OCI-LY1 (cell line): ENCODE results near the gene DCC.

Experiments used
- H2AFZ ChIP-seq: fragments of 200-600 bp; sonication (generic), shearing (Covaris generic); 2 replicates; pipeline ENCODE4 v1.6.0; 2014; ENCODE audit warnings: antibody characterized with exemption, mild to moderate bottlenecking, low read length
- H3F3A ChIP-seq: fragments of 200-600 bp; sonication (generic), shearing (Covaris generic); 2 replicates; pipeline ENCODE4 v1.6.0; 2014; ENCODE audit warnings: mild to moderate bottlenecking, antibody characterized with exemption, low read length, moderate library complexity; ENCODE audit not compliant: insufficient read depth
- H3K27ac ChIP-seq: fragments of 200-600 bp; sonication (generic); 2 replicates; pipeline ENCODE4 v1.5.1; 2014; ENCODE audit warnings: low read length, mixed run types, mild to moderate bottlenecking, low read depth; ENCODE audit not compliant: poor library complexity, severe bottlenecking
- H3K27me3 ChIP-seq: fragments of 200-600 bp; sonication (generic); 2 replicates; pipeline ENCODE4 v1.6.0; 2014; ENCODE audit warnings: antibody characterized with exemption, mild to moderate bottlenecking, low read length, moderate library complexity; ENCODE audit not compliant: insufficient read depth
- H3K36me3 ChIP-seq: fragments of 200-600 bp; sonication (generic); 2 replicates; pipeline ENCODE4 v1.6.1; 2014; ENCODE audit warnings: mild to moderate bottlenecking, antibody characterized with exemption, low read length, moderate library complexity, mixed read lengths; ENCODE audit not compliant: insufficient read depth
- H3K4me1 ChIP-seq: fragments of 200-600 bp; sonication (generic); 2 replicates; pipeline ENCODE4 v1.5.1; 2014; ENCODE audit warnings: mild to moderate bottlenecking, low read length, moderate library complexity; ENCODE audit not compliant: insufficient read depth, severe bottlenecking
- H3K4me2 ChIP-seq: fragments of 200-600 bp; sonication (generic), shearing (Covaris generic); 2 replicates; pipeline ENCODE4 v1.6.1; 2014; ENCODE audit warnings: low read length
- H3K4me3 ChIP-seq: fragments of 200-600 bp; sonication (generic); 2 replicates; pipeline ENCODE4 v1.5.1; 2014; ENCODE audit warnings: low read length, low read depth, mild to moderate bottlenecking, mixed read lengths; ENCODE audit not compliant: poor library complexity, severe bottlenecking
- H3K79me2 ChIP-seq: fragments of 200-600 bp; shearing (Covaris generic); 2 replicates; pipeline ENCODE4 v1.6.1; 2016; ENCODE audit warnings: mixed run types, low read length, mixed read lengths; ENCODE audit not compliant: insufficient read depth
- H3K9ac ChIP-seq: fragments of 200-600 bp; sonication (generic), shearing (Covaris generic); 2 replicates; pipeline ENCODE4 v1.6.1; 2014; ENCODE audit warnings: mild to moderate bottlenecking, low read length, mixed read lengths
- H3K9me2 ChIP-seq: fragments of 200-600 bp; sonication (generic), shearing (Covaris generic); 2 replicates; pipeline ENCODE4 v1.6.1; 2014; ENCODE audit warnings: low read depth, mild to moderate bottlenecking, low read length, mixed read lengths
- H3K9me3 ChIP-seq: fragments of 200-600 bp; shearing (Covaris generic); 2 replicates; pipeline ENCODE4 v1.6.1; 2014; ENCODE audit warnings: low read length, mixed read lengths
- H4K20me1 ChIP-seq: fragments of 200-600 bp; sonication (generic), shearing (Covaris generic); 2 replicates; pipeline ENCODE4 v1.6.0; 2016; ENCODE audit warnings: mild to moderate bottlenecking, low read length; ENCODE audit not compliant: insufficient read depth
- CTCF ChIP-seq: fragments of 200-600 bp; sonication (generic), shearing (Covaris generic); IDR thresholded peaks from 2 replicates; pipeline ENCODE4 v1.5.1; 2017; ENCODE audit warnings: mild to moderate bottlenecking, antibody characterized with exemption, low read length, moderate library complexity, mixed read lengths
- EZH2 ChIP-seq: fragments of 200-600 bp; sonication (generic), shearing (Covaris generic); IDR thresholded peaks from 2 replicates; pipeline ENCODE4 v1.8.0; 2017; ENCODE audit warnings: borderline replicate concordance, mixed run types, mild to moderate bottlenecking, antibody characterized with exemption, low read length, moderate library complexity, mixed read lengths

Gene DCC

GRCh38 chr18:52569492-52569891, 229.5 kb downstream of the DCC start:
- Histone ChIP-seq H3K27me3 (no peaks in the 10 kb centered on the region), H3F3A (no peaks in the 10 kb centered on the region), H2AFZ (no peak overlapping the region), H3K4me3 (no peak overlapping the region), H3K9me3 (no peaks in the 10 kb centered on the region), H3K79me2 (no peaks in the 10 kb centered on the region), H3K4me2 (no peak overlapping the region), H3K27ac (no peak overlapping the region), H3K9me2 (no peaks in the 10 kb centered on the region), H3K9ac (no peak overlapping the region), H3K36me3 (no peaks in the 10 kb centered on the region), H3K4me1 (no peaks in the 10 kb centered on the region), H4K20me1 (no peaks in the 10 kb centered on the region)
- TF ChIP-seq CTCF: no peak
- TF ChIP-seq EZH2: no peak

GRCh38 chr18:52570975-52571374, 231.0 kb downstream of the DCC start:
- no peaks in the 10 kb centered on the region for H3K9me2 ChIP-seq
- H2AFZ ChIP-seq: no peak overlapping the region
- H3K4me1 ChIP-seq: no peaks in the 10 kb centered on the region
- H3K9me3 ChIP-seq: no peaks in the 10 kb centered on the region
- no peaks in the 10 kb centered on the region for H4K20me1 ChIP-seq
- no peaks in the 10 kb centered on the region for H3K27me3 ChIP-seq
- H3K36me3 ChIP-seq: no peaks in the 10 kb centered on the region
- H3K27ac ChIP-seq: no peak overlapping the region
- no peaks in the 10 kb centered on the region for H3F3A ChIP-seq
- H3K4me3 ChIP-seq: no peak overlapping the region
- H3K79me2 ChIP-seq: no peaks in the 10 kb centered on the region
- TF ChIP-seq CTCF (no peak), EZH2 (no peak)
- H3K4me2 ChIP-seq: no peak overlapping the region
- no peak overlapping the region for H3K9ac ChIP-seq

DNA sequence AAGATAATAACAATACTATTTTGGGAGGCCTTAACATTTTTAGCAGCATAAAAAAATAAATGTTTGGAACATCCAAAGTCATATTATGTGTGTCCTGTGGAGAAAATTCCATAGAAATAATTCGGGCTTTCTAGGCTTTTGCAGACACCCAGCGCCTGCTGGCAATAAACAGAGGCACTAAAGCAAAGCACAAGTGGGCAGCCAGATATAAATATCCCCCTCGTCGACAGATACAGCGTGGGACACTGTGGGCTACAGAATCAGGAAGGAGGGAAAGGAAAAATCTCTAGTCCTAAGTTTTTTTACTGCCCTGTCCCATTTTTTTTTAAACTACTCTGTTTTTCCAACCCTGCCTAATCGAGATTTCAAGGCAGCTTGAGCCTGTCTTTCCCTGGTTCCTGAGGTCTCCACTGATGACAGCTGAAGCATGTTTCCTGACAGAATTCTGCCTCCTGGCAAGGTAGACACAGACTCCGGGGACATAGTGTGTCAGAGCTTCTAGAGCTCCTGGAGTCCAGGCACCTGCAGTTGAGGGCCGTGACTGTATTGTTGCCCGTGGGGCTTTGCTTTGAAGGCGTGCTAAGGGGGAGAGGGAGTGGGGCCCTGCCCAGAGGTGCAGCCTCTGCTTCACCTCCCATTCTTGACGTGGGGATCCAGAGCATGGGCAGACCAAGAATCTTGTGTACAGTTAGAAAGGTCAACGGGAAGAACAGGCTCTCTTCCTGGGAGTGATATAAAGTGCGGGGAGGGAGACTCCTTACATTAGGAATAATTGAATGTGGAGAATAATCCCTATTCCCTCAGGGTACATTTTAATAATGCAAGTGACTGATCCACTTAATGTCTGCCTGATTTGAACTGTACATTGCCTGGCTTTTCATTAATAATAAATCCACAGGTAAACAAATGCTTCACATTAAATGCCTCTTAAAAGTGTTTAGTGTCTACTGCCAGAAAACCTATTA, 232.3 kb downstream of the DCC start:
- no peak overlapping the region for H2AFZ ChIP-seq
- no peaks in the 10 kb centered on the region for H3K9me2 ChIP-seq
- no peak overlapping the region for H3K9ac ChIP-seq
- H3K27ac ChIP-seq: no peak overlapping the region
- H3K4me1 ChIP-seq: no peaks in the 10 kb centered on the region
- no peaks in the 10 kb centered on the region for H3F3A ChIP-seq
- H3K79me2 ChIP-seq: no peaks in the 10 kb centered on the region
- no peaks in the 10 kb centered on the region for H3K27me3 ChIP-seq
- H3K4me3 ChIP-seq: no peak overlapping the region
- no peak for TF ChIP-seq CTCF
- TF ChIP-seq EZH2: no peak
- H4K20me1 ChIP-seq: no peaks in the 10 kb centered on the region
- H3K9me3 ChIP-seq: no peaks in the 10 kb centered on the region
- no peak overlapping the region for H3K4me2 ChIP-seq
- no peaks in the 10 kb centered on the region for H3K36me3 ChIP-seq
